Prostate gland (tissue), 2 donors: ENCODE results near the gene NPHP3. TPM values are rescaled to one million over a fixed set of nuclear protein-coding genes. Genes with fewer than 3 reads are reported as not detected.

ENCODE experiments used
- DNase-seq: peaks from one replicate; pipeline ENCODE4 v3.0.0-alpha.2; 2019; ENCODE audit warnings: low spot score
- H3K27ac ChIP-seq, 2 donors: fragments of 200-600 bp; sonication (generic); 2 replicates each; pipeline ENCODE4 v1.5.1; 2017 to 2019
- H3K27me3 ChIP-seq: fragments of 200-600 bp; sonication (generic); replicated peaks from 2 replicates; pipeline ENCODE4 v1.5.1; 2019; ENCODE audit not compliant: insufficient read depth
- H3K36me3 ChIP-seq, 2 donors: fragments of 200-600 bp; sonication (generic); 1 replicate in 1 of 2; 2 replicates in 1 of 2; pipeline versions ENCODE4 v1.5.1 to v1.8.1; 2017 to 2019
- H3K4me1 ChIP-seq: fragments of 200-600 bp; sonication (generic); replicated peaks from 2 replicates; pipeline ENCODE4 v1.5.1; 2019
- H3K4me3 ChIP-seq, 2 donors: fragments of 200-600 bp; sonication (generic); 2 replicates each; pipeline ENCODE4 v1.5.1; 2017 to 2019
- H3K9me3 ChIP-seq: fragments of 200-600 bp; sonication (generic); 2 replicates; pipeline ENCODE4 v1.5.1; 2017
- CTCF ChIP-seq, 4 experiments: fragments of 200-600 bp in 2 of 4; fragments of 450-650 bp in 2 of 4; sonication (generic) in 2 of 4; IDR thresholded peaks; 1 replicate in 3 of 4; 2 replicates in 1 of 4; pipeline ENCODE4 v1.5.1; 2016 to 2019; ENCODE audit warnings: antibody characterized with exemption in 4 of 4, mild to moderate bottlenecking in 2 of 4, moderate library complexity in 2 of 4
- POLR2A ChIP-seq: fragments of 450-650 bp; IDR thresholded peaks from one replicate; pipeline ENCODE4 v1.6.1; 2016; ENCODE audit warnings: antibody characterized with exemption, mild to moderate bottlenecking
- POLR2AphosphoS5 ChIP-seq: sonication (generic); formaldehyde crosslinking; IDR thresholded peaks from one replicate; pipeline ENCODE4 v1.6.1; 2017; ENCODE audit warnings: antibody characterized with exemption
- WGBS: methylation state at CpG from one replicate; pipeline ENCODE4 v1.1.5; 2018; 5-methylcytosine and 5-hydroxymethylcytosine counted together
- intact Hi-C: fragments of 100-400 bp; cut with DNase I; formaldehyde crosslinking; loops from one replicate; pipeline ENCODE4 v1.14.2; 2022
- total RNA-seq, 2 donors: library from RNA; depleted of rRNA; stranded (reverse); fragments of >200 nt; gene quantifications; one replicate each; pipeline ENCODE4 v1.1.0, GENCODE V29; 2016

The NPHP3 gene
- total RNA-seq, 2 donors from 2014 or later: 15.1 to 41.1 TPM

GRCh38 chr3:132695422-132695821 lies 26.8 kb downstream of the NPHP3 start:
- no peak overlapping the region for H3K4me3 ChIP-seq
- no peak for TF ChIP-seq POLR2A
- TF ChIP-seq POLR2AphosphoS5: no peak
- TF ChIP-seq CTCF (IDR thresholded peaks at IDR 0.05): no peak
- no peaks in the 10 kb centered on the region for H3K27me3 ChIP-seq
- WGBS: 100% methylated on average over 1 of the region's 1 CpG
- H3K9me3 ChIP-seq: no peaks in the 10 kb centered on the region
- intact Hi-C loops: no loop called here
- no peaks in the 10 kb centered on the region for H3K36me3 ChIP-seq
- no peak for DNase-seq
- no peak overlapping the region for H3K27ac ChIP-seq
- no peaks in the 10 kb centered on the region for H3K4me1 ChIP-seq

- no peaks in the 10 kb centered on the region for H3K4me1 ChIP-seq
- no peaks in the 10 kb centered on the region for H3K36me3 ChIP-seq
- WGBS: 71% methylated on average over 4 of the region's 4 CpGs
These were observed 27.2 kb downstream of the NPHP3 start for GRCh38 chr3:132694991-132695390.

GRCh38 chr3:132690040-132690439 lies 32.2 kb downstream of the NPHP3 start:
- Histone ChIP-seq H3K4me3 (no peak overlapping the region), H3K27me3 (no peaks in the 10 kb centered on the region), H3K9me3 (no peaks in the 10 kb centered on the region), H3K36me3 (peaks cover 0 to 5% of the 10 kb centered on the region in 2 donors), H3K4me1 (no peaks in the 10 kb centered on the region), H3K27ac (no peak overlapping the region)
- no peak for TF ChIP-seq POLR2AphosphoS5
- no peak for TF ChIP-seq POLR2A
- TF ChIP-seq CTCF (IDR thresholded peaks at IDR 0.05): no peak
- intact Hi-C loops: no loop called here
- DNase-seq: no peak
- 94% methylated on average over 4 of the region's 4 CpGs for whole genome bisulfite sequencing

More at GRCh38 chr3:132694991-132695390, 27.2 kb downstream of the NPHP3 start:
- Histone ChIP-seq H3K4me3 (no peak overlapping the region), H3K9me3 (no peaks in the 10 kb centered on the region), H3K27ac (no peak overlapping the region), H3K27me3 (no peaks in the 10 kb centered on the region)
- no peak for DNase-seq
- intact Hi-C loops: no loop called here
- no peak for TF ChIP-seq POLR2A
- TF ChIP-seq POLR2AphosphoS5: no peak
- no peak for TF ChIP-seq CTCF (IDR thresholded peaks at IDR 0.05)

- no peak for DNase-seq
- Histone ChIP-seq H3K36me3 (peaks cover 0 to 5% of the 10 kb centered on the region in 2 donors), H3K27me3 (no peaks in the 10 kb centered on the region), H3K4me3 (no peak overlapping the region), H3K27ac (no peak overlapping the region), H3K9me3 (no peaks in the 10 kb centered on the region), H3K4me1 (no peaks in the 10 kb centered on the region)
- intact Hi-C loops: no loop called here
- no peak for TF ChIP-seq POLR2A
- TF ChIP-seq CTCF (IDR thresholded peaks at IDR 0.05): no peak
- TF ChIP-seq POLR2AphosphoS5: no peak
These were observed 40.0 kb downstream of the NPHP3 start for GRCh38 chr3:132682201-132682600.

GRCh38 chr3:132681421-132681820 lies 40.8 kb downstream of the NPHP3 start:
- 92% methylated on average over 3 of the region's 3 CpGs for WGBS

More at GRCh38 chr3:132681421-132681820, 40.8 kb downstream of the NPHP3 start:
- H3K9me3 ChIP-seq: no peaks in the 10 kb centered on the region
- H3K4me3 ChIP-seq: no peak overlapping the region
- peaks cover 0 to 5% of the 10 kb centered on the region in 2 donors for H3K36me3 ChIP-seq
- intact Hi-C loops: no loop called here
- DNase-seq: no peak
- no peaks in the 10 kb centered on the region for H3K4me1 ChIP-seq
- no peak for TF ChIP-seq POLR2AphosphoS5
- TF ChIP-seq POLR2A: no peak
- no peak for TF ChIP-seq CTCF (IDR thresholded peaks at IDR 0.05)
- H3K27me3 ChIP-seq: no peaks in the 10 kb centered on the region
- no peak overlapping the region for H3K27ac ChIP-seq
